HL-60 (cell line): ENCODE results near the gene NHSL1.

ENCODE experiments used
- CTCF ChIP-seq: IDR thresholded peaks from one replicate; pipeline ENCODE4 v1.5.1; 2011; ENCODE audit warnings: low read length, control low read depth, inconsistent platforms; ENCODE audit not compliant: insufficient read depth
- GABPA ChIP-seq: IDR thresholded peaks from 2 replicates; pipeline ENCODE4 v1.6.1; 2012; ENCODE audit warnings: low read depth
- POLR2AphosphoS5 ChIP-seq: IDR thresholded peaks from 2 replicates; pipeline ENCODE4 v1.6.1; 2012; ENCODE audit warnings: low read depth

- TF ChIP-seq CTCF (no peak), POLR2AphosphoS5 (no peak), GABPA (no peak)
Measured at GRCh38 chr6:138432063-138432356, 67.3 kb downstream of the NHSL1 start.
